Measurements from ENCODE around the gene SLC32A1.

SLC32A1 gene

DNA sequence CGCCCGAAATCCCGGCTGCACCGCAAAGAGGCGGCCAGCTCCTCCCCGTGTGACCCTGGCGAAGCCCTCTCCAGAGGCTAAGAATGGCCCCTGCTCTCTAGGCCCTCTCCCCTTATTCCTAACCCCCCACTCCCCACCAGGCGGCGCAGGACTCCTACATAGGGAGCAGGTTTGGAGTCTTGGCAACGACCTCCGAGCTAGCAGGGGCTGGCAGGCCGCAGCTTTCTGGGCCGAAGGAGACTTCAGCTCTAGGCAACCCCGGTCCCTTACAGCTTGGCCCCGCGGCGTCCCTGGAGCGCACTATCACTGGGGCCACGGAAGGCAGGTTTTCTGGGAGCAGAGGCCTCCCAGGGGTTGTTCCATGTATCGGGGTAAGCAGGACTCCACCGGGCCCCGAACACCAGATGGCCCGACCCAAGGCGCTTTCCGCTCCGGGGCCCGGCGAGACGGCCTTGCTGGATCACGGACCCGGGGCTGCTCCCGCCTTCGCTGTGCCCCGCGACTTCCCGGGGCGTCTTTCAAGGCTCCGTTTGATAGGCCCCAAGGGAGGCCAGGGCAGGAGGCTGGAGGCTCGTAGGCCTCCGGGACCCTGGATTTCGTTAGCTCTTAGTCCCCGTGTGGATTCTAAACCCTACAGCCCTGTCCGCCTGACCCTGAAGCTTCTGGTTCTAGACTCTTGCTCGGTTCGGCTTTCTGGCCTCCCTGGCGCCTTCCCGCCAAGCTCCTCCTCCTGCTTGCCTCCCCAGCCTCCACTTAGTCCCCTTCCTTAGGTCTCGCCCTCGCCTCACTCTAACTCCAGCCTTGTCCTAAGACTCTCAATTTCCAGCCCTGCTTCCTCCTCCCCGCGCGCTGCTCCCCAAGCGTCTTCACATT, 1.9 kb downstream of the SLC32A1 start:
- H3K9me3 ChIP-seq (ENCODE audit: control insufficient read depth, insufficient read depth, low read depth, low read length) = no peaks in the 10 kb centered on the region
- H3K36me3 ChIP-seq (ENCODE audit: control insufficient read depth, insufficient read depth, low read length) = no peaks in the 10 kb centered on the region
- H3K27me3 ChIP-seq (ENCODE audit: control insufficient read depth, insufficient read depth, low read length) = peaks cover 100% of the 10 kb centered on the region
- H3K4me3 ChIP-seq (ENCODE audit: low read depth, low read length) = peak overlapping the region; percentile 66
- peaks cover 47% of the 10 kb centered on the region for H3K4me1 ChIP-seq (ENCODE audit: control insufficient read depth, insufficient read depth, low read length)
- no peak overlapping the region for H3K9ac ChIP-seq (ENCODE audit: low read length)
- no peak overlapping the region for H3K27ac ChIP-seq (ENCODE audit: low read depth, low read length)

DNA sequence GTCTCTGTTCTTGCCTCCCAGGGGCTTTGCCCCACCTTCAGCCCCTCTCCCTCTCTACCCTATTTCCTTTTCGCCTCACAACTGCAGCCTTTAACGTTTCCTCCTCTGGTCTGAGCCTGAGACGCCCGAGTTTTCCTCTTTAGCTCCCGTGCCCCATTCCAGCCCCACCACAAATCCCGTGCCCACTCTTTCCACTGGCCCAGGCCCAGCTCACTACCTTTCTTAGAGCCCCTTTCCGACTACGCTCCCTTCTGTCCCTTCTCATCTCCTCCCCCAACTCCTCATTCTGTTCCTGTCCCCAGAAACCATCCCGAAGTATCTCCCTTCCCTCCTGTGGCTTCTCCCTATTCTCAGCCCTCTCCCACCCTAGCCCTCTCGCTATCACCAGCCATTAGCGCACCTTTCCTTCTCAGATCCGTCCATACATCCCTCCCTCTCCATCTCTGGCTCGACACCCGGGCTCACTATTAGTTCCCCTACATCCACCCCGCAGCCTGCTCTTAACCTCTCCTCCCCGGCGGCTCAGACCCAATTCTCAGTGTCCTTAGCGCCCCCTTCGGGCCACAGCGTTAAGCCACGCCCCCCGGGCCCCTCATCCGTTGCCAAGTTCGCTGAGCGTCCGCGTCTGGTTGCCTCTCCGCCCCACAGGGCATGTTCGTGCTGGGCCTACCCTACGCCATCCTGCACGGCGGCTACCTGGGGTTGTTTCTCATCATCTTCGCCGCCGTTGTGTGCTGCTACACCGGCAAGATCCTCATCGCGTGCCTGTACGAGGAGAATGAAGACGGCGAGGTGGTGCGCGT, 2.7 kb downstream of the SLC32A1 start:
- Histone ChIP-seq H3K36me3 (ENCODE audit: control insufficient read depth, insufficient read depth, low read length) (no peaks in the 10 kb centered on the region), H3K4me1 (ENCODE audit: control insufficient read depth, insufficient read depth, low read length) (peaks cover 49% of the 10 kb centered on the region), H3K9me3 (ENCODE audit: control insufficient read depth, insufficient read depth, low read depth, low read length) (no peaks in the 10 kb centered on the region), H3K27me3 (ENCODE audit: control insufficient read depth, insufficient read depth, low read length) (peaks cover 100% of the 10 kb centered on the region), H3K9ac (ENCODE audit: low read length) (no peak overlapping the region), H3K27ac (ENCODE audit: low read depth, low read length) (no peak overlapping the region), H3K4me3 (ENCODE audit: low read depth, low read length) (peak overlapping the region; percentile 66)

DNA sequence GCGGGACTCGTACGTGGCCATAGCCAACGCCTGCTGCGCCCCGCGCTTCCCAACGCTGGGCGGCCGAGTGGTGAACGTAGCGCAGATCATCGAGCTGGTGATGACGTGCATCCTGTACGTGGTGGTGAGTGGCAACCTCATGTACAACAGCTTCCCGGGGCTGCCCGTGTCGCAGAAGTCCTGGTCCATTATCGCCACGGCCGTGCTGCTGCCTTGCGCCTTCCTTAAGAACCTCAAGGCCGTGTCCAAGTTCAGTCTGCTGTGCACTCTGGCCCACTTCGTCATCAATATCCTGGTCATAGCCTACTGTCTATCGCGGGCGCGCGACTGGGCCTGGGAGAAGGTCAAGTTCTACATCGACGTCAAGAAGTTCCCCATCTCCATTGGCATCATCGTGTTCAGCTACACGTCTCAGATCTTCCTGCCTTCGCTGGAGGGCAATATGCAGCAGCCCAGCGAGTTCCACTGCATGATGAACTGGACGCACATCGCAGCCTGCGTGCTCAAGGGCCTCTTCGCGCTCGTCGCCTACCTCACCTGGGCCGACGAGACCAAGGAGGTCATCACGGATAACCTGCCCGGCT, 3.4 kb downstream of the SLC32A1 start:
- peaks cover 100% of the 10 kb centered on the region for H3K27me3 ChIP-seq (ENCODE audit: control insufficient read depth, insufficient read depth, low read length)
- no peaks in the 10 kb centered on the region for H3K9me3 ChIP-seq (ENCODE audit: control insufficient read depth, insufficient read depth, low read depth, low read length)
- H3K27ac ChIP-seq (ENCODE audit: low read depth, low read length) = no peak overlapping the region
- no peaks in the 10 kb centered on the region for H3K36me3 ChIP-seq (ENCODE audit: control insufficient read depth, insufficient read depth, low read length)
- H3K4me1 ChIP-seq (ENCODE audit: control insufficient read depth, insufficient read depth, low read length) = peaks cover 47% of the 10 kb centered on the region
- no peak overlapping the region for H3K9ac ChIP-seq (ENCODE audit: low read length)
- H3K4me3 ChIP-seq (ENCODE audit: low read depth, low read length) = peak overlapping the region; percentile 66

DNA sequence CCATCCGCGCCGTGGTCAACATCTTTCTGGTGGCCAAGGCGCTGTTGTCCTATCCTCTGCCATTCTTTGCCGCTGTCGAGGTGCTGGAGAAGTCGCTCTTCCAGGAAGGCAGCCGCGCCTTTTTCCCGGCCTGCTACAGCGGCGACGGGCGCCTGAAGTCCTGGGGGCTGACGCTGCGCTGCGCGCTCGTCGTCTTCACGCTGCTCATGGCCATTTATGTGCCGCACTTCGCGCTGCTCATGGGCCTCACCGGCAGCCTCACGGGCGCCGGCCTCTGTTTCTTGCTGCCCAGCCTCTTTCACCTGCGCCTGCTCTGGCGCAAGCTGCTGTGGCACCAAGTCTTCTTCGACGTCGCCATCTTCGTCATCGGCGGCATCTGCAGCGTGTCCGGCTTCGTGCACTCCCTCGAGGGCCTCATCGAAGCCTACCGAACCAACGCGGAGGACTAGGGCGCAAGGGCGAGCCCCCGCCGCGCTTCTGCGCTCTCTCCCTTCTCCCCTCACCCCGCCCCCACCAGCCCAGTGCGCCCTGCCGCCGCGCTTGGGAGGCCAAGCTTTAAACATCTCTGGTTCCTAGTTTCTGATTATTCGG, 4.0 kb downstream of the SLC32A1 start:
- Histone ChIP-seq H3K4me1 (ENCODE audit: control insufficient read depth, insufficient read depth, low read length) (peaks cover 41% of the 10 kb centered on the region), H3K9me3 (ENCODE audit: control insufficient read depth, insufficient read depth, low read depth, low read length) (no peaks in the 10 kb centered on the region), H3K27me3 (ENCODE audit: control insufficient read depth, insufficient read depth, low read length) (peaks cover 100% of the 10 kb centered on the region), H3K4me3 (ENCODE audit: low read depth, low read length) (peak overlapping the region; percentile 66), H3K9ac (ENCODE audit: low read length) (no peak overlapping the region), H3K27ac (ENCODE audit: low read depth, low read length) (no peak overlapping the region), H3K36me3 (ENCODE audit: control insufficient read depth, insufficient read depth, low read length) (no peaks in the 10 kb centered on the region)

DNA sequence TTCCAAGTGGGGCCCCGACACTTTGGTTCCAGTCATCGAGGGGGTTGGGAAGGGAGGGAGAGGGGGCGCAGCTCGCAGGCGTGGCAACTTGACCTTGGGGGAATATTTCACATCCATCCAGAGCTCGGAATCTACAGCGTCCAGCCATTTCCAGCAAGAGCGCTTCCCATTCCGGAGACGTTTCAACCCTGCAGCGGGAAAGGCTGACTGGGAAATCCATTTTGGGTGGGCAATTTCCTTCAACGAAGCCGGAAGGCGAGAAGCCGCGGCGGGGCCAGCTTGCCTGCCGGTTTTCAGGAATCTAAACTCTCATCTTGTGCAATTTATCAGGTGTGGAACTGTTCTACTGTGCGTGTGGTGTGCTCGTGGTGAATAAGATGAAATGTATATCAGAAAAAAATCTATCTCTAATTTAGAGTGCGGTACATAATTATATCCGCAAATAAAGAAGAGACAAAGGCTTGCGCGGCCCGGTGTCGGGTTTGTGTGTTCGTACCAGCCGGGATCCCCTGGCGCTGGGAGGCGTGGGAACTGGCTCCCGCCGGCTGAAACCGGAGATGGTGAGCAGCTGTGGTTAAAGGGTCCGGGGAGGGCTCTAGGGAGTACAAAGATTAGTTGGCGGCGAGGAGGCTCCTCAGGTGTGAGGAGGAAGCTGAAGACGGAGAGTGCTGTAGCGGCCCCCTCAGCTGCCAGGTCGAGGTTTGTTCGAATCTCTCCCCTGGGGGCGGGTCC, 4.8 kb downstream of the SLC32A1 start:
- peak overlapping the region; percentile 66 for H3K4me3 ChIP-seq (ENCODE audit: low read depth, low read length)
- no peaks in the 10 kb centered on the region for H3K9me3 ChIP-seq (ENCODE audit: control insufficient read depth, insufficient read depth, low read depth, low read length)
- peaks cover 38% of the 10 kb centered on the region for H3K4me1 ChIP-seq (ENCODE audit: control insufficient read depth, insufficient read depth, low read length)
- no peak overlapping the region for H3K9ac ChIP-seq (ENCODE audit: low read length)
- H3K36me3 ChIP-seq (ENCODE audit: control insufficient read depth, insufficient read depth, low read length) = no peaks in the 10 kb centered on the region
- peaks cover 100% of the 10 kb centered on the region for H3K27me3 ChIP-seq (ENCODE audit: control insufficient read depth, insufficient read depth, low read length)
- no peak overlapping the region for H3K27ac ChIP-seq (ENCODE audit: low read depth, low read length)

DNA sequence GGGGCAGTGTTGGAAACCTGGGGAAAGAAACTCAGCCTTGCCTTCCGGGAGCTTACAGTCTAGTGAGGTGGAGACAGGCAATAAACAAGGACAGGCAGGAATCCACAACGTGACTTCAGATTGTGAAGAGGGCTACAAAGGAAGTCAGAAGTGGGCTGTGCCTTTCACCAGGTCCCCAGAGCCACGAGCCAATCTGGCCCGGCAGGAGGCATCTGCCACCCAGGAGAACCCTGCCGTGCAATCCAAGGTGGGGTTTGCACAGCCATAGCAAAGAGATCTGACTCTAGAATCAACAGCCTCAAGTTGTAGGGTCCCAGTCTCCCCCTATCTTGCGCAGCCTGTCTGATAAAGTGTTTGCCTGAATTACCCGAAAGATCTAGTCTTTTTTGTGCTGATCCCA, 5.5 kb downstream of the SLC32A1 start:
- Histone ChIP-seq H3K36me3 (ENCODE audit: control insufficient read depth, insufficient read depth, low read length) (no peaks in the 10 kb centered on the region), H3K9me3 (ENCODE audit: control insufficient read depth, insufficient read depth, low read depth, low read length) (no peaks in the 10 kb centered on the region), H3K4me1 (ENCODE audit: control insufficient read depth, insufficient read depth, low read length) (peaks cover 34% of the 10 kb centered on the region), H3K27me3 (ENCODE audit: control insufficient read depth, insufficient read depth, low read length) (peaks cover 100% of the 10 kb centered on the region), H3K9ac (ENCODE audit: low read length) (no peak overlapping the region), H3K4me3 (ENCODE audit: low read depth, low read length) (peak overlapping the region; percentile 66), H3K27ac (ENCODE audit: low read depth, low read length) (no peak overlapping the region)

DNA sequence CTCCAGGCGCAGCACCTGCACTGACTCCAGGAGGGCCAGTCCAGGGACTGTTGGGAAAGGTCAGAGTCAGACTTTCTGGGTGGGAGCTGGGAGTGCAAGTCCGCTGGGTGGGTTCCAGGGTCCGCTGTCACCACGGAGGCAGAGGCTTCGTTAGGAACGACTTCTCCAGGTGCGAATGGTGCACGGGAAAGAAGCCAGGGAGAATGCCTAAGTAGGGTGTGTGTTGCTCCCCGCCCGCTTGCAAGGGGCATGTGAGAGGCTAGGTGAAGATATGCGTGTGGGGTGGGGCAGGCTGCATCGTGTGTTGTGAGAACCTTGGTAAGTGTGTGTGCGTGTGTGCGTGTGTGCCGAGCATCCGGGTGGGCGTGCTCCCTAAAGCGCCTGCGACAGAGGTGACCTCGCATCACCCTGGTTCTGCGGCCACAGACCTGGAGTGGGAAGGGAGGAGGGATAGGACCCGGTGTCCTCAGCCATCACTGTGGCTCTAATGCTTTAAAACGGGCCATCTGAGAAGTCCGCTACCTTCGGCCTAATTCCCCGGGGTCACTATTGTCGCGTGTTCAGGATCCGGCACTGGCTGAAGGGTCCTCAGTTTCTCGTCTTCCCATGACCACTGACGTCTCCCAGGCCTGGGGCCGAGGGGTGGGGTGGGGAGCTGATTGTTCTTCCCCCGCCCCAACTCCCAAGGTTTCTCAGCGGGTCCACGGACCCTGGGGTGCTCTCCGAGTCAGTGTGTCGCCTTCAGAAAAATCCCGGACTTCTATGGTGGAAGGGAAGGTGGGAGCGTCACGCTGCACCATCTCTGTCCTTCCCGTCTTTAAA, 6.1 kb downstream of the SLC32A1 start:
- H3K27me3 ChIP-seq (ENCODE audit: control insufficient read depth, insufficient read depth, low read length) = peaks cover 100% of the 10 kb centered on the region
- no peak overlapping the region for H3K9ac ChIP-seq (ENCODE audit: low read length)
- H3K4me3 ChIP-seq (ENCODE audit: low read depth, low read length) = peak overlapping the region; percentile 66

DNA sequence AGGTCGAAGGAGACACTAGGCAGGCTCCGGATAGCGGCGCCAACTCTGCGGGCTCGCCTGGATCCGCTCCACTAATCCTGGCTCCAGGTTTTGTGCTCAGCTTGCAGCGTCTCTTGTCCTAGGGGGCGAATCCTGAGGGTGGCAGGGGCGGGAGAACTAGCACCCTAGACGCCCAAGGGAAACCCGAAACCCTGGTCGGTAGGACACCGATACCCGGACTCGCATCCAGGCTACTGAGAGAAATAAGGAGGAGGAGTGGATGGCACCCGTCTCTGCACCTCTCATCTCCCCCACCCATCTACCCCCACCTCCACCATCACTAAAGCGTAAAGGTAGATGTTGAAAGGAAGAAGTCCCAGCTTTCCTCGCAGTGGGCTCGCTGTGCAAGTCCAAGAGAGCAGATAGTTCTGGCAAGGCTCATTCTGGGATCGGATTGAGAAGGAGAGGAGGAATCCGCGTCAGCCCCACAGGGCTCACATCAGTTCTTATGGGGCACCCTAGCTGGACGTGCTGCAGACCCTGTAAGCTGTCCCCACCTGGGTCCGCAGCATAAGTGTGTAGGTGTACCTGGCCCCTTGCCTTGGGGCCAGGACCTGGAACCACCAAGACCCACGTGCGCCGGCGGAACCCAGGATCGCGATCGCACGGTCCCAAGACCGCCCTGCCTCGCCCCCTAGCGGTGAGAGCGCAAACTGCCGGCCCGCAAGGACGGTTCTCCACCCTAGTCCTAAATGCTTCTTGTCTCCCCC, 6.9 kb downstream of the SLC32A1 start:
- no peak overlapping the region for H3K27ac ChIP-seq (ENCODE audit: low read depth, low read length)
- no peak overlapping the region for H3K9ac ChIP-seq (ENCODE audit: low read length)
- H3K36me3 ChIP-seq (ENCODE audit: control insufficient read depth, insufficient read depth, low read length) = no peaks in the 10 kb centered on the region
- peaks cover 99% of the 10 kb centered on the region for H3K27me3 ChIP-seq (ENCODE audit: control insufficient read depth, insufficient read depth, low read length)
- H3K4me3 ChIP-seq (ENCODE audit: low read depth, low read length) = peak overlapping the region; percentile 66
- peaks cover 29% of the 10 kb centered on the region for H3K4me1 ChIP-seq (ENCODE audit: control insufficient read depth, insufficient read depth, low read length)
- no peaks in the 10 kb centered on the region for H3K9me3 ChIP-seq (ENCODE audit: control insufficient read depth, insufficient read depth, low read depth, low read length)

More for the DNA sequence above, 6.1 kb downstream of the SLC32A1 start:
- H3K27ac ChIP-seq (ENCODE audit: low read depth, low read length) = no peak overlapping the region
- no peaks in the 10 kb centered on the region for H3K36me3 ChIP-seq (ENCODE audit: control insufficient read depth, insufficient read depth, low read length)
- H3K9me3 ChIP-seq (ENCODE audit: control insufficient read depth, insufficient read depth, low read depth, low read length) = no peaks in the 10 kb centered on the region
- H3K4me1 ChIP-seq (ENCODE audit: control insufficient read depth, insufficient read depth, low read length) = peaks cover 33% of the 10 kb centered on the region

DNA sequence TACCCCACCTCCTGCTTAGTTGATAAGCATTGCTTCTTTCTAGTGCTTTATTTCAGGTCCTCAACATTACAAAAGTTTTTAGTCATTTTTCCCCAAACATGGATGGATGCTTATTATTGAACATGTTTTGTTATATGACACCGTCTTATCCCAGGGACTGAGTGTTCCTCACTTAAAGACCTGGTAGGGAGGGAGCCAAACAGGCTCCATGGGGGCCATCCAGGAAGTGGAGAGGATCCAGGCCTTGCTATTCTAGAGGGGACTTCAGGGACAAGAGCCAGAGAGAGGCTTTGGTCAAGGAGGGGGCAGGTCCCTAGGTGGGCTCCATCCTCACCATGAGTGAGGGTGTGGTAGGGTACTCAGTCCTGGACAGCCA, 7.4 kb downstream of the SLC32A1 start:
- H3K9ac ChIP-seq (ENCODE audit: low read length) = no peak overlapping the region
- H3K27me3 ChIP-seq (ENCODE audit: control insufficient read depth, insufficient read depth, low read length) = peaks cover 94% of the 10 kb centered on the region
- peaks cover 28% of the 10 kb centered on the region for H3K4me1 ChIP-seq (ENCODE audit: control insufficient read depth, insufficient read depth, low read length)
- H3K4me3 ChIP-seq (ENCODE audit: low read depth, low read length) = no peak overlapping the region
- no peaks in the 10 kb centered on the region for H3K9me3 ChIP-seq (ENCODE audit: control insufficient read depth, insufficient read depth, low read depth, low read length)
- H3K36me3 ChIP-seq (ENCODE audit: control insufficient read depth, insufficient read depth, low read length) = no peaks in the 10 kb centered on the region
- H3K27ac ChIP-seq (ENCODE audit: low read depth, low read length) = no peak overlapping the region

Data from HUES6 (cell line).